Measurements from ENCODE around the gene SRPK1. TPM values are rescaled to one million over a fixed set of nuclear protein-coding genes. Genes with fewer than 3 reads are reported as not detected.

The SRPK1 gene
- total RNA-seq, 1 experiment from 2014 or later, result 17.1 TPM

DNA sequence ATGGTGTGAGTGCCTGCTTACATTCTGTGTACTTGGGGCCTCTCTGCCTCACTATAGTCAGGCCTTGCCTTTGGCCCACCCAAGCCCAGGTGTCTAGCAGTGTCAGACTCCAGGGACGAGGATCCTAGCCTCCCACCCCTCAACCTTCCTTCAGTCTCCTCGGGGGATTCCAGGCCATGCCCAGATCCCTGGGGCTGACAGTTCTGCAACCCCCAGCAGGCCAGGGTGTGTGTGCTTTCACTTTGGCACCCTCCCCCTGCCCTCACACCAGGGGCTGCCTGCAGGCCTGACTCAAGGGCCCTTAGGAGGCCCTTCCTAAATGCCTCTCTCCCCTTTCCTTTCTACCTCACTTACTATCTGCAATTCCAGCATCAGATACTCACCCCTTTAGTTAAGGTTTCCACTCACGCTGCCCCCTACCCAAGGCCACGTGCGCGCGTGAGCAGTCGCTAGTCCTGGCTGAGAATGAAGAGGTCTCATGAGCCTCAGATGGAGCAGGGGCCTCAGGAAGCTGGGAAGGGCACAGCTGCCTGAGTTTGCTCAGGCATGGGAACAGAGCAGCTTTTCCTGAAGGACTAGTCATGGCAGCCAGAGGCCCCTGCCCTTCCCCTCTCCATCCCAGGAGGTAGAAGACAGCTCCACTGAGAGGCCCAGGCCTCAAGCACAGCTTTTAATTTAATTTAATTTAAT lies 122.9 kb downstream of the SRPK1 start:
- no peak for DNase-seq (ENCODE audit: low read depth)
- in situ Hi-C loops (cut with HindIII; ENCODE audit: low pct_unique_long_range_greater_than_20kb, low sequenced_read_pairs), result no loop called here

DNA sequence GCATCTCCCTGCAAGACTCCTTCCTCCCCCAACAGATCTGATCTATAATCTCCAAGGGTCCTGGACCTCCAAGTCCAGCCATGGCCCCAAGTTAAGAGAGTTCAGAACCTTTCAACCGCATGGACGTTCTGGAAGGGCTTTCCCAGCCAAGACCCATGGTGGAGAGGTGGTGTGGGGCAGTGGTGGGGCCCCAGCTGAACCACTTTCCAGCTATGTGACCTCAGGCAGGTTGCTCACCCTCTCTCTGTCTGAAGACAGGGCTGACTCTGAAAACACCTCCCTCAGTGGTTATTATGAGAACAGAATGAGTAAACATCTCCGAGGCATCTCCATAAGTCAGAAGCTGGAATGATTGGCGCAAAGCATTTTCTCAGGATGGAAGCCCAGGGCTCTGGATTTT lies 124.7 kb downstream of the SRPK1 start:
- in situ Hi-C loops (cut with HindIII; ENCODE audit: low pct_unique_long_range_greater_than_20kb, low sequenced_read_pairs), result no loop called here
- no peak for DNase-seq (ENCODE audit: low read depth)

GRCh38 chr6:35795453-35796071 lies 125.3 kb downstream of the SRPK1 start:
- in situ Hi-C loops (cut with HindIII; ENCODE audit: low pct_unique_long_range_greater_than_20kb, low sequenced_read_pairs), result no loop called here
- DNase-seq (ENCODE audit: low read depth), result no peak

- in situ Hi-C loops (cut with HindIII; ENCODE audit: low pct_unique_long_range_greater_than_20kb, low sequenced_read_pairs), result no loop called here
Measured at GRCh38 chr6:35794536-35795452, 126.1 kb downstream of the SRPK1 start.

DNA sequence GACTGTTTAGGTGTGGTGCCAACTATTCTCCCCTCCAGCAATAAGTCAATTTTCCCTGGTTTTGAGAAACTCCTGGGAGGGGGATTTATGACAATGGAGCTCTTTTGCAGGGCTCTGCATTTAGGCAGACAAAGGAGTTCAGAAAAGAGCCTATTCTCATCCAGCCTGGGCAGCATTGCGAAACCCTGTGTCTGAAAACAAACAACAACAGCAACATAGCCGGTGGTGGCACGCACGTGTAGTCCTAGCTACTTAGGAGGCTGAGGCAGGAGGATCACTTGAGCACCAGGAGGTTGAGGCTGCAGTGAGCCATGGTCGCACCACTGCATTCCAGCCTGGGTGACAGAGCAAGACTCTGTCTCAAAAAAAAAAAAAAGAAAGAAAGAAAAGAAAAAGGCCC lies 130.2 kb downstream of the SRPK1 start:
- in situ Hi-C loops (cut with HindIII; ENCODE audit: low pct_unique_long_range_greater_than_20kb, low sequenced_read_pairs), result no loop called here
- no peak for DNase-seq (ENCODE audit: low read depth)

More at GRCh38 chr6:35794536-35795452, 126.1 kb downstream of the SRPK1 start:
- no peak for DNase-seq (ENCODE audit: low read depth)

DNA sequence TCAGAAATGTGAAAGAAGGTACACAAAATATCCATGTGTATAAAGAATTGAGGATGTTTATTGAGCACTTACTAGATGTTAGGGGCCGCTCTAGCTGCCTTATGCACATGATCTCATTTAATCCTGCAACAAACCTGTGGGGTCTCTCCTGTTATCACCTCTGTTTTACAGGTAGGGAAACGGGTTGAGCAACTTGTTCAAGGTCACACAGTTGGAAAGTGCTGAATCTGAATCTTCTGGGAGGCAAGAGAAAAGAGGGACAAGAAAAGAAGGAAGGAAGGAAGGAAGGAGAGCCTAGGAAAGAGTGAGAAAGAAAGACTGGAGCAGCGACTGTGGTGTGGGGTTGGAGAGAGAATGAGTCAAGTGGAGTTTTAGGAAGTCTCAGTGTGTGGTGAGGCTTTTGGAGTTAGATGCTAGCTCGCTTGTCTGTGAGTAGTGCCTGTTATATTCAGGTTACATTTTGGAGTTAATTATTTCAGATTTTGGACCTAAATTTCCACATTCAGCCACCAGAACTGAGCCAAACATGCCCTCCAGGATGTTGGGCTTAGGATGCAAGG lies 132.4 kb downstream of the SRPK1 start:
- no peak for DNase-seq (ENCODE audit: low read depth)
- in situ Hi-C loops (cut with HindIII; ENCODE audit: low pct_unique_long_range_greater_than_20kb, low sequenced_read_pairs), result no loop called here

- DNase-seq (ENCODE audit: low read depth), result no peak
- in situ Hi-C loops (cut with HindIII; ENCODE audit: low pct_unique_long_range_greater_than_20kb, low sequenced_read_pairs), result no loop called here
Measured at GRCh38 chr6:35787266-35788218, 133.4 kb downstream of the SRPK1 start.

- in situ Hi-C loops (cut with HindIII; ENCODE audit: low pct_unique_long_range_greater_than_20kb, low sequenced_read_pairs), result no loop called here
- DNase-seq (ENCODE audit: low read depth), result no peak
Measured at GRCh38 chr6:35786810-35787209, 134.1 kb downstream of the SRPK1 start.

DNA sequence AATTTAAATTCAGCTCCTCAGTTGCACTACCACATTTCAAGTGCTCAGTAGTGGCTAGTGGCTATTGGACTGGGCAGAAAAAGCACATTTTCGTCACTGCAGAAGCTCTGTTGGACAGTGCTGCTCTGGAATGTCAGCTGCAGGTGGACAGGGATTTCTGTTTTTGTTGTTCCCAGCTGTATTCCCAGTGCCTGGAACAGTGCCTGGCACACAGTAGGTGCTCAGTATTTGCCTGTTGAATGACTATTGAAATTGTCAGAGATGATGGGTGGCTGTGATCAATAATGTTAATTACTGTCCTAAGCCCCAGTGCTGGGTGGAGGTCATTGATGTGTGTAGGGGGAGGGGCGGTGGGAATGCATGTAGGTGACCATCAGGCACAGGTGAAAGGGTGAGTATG lies 134.6 kb downstream of the SRPK1 start:
- in situ Hi-C loops (cut with HindIII; ENCODE audit: low pct_unique_long_range_greater_than_20kb, low sequenced_read_pairs), result no loop called here
- no peak for DNase-seq (ENCODE audit: low read depth)

DNA sequence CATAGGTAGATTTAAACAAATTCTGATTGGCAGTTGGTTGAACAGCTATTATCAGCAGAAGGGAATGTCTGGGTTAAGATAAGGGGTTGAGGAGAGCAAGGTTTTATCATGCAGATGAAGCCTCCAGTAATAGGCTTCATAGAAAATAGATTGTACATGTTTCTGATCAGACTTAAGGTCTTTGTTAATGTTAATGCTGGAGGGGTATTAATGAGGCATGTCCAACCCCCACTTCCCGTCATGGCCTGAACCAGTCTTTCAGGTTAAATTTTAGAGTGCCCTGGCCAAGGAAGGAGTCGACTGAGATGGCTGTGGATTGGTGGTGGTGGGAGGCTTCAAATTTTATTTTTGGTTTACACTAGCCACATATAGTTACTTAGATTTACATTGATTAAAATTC lies 136.7 kb downstream of the SRPK1 start:
- in situ Hi-C loops (cut with HindIII; ENCODE audit: low pct_unique_long_range_greater_than_20kb, low sequenced_read_pairs), result no loop called here

More for the DNA sequence above, 136.7 kb downstream of the SRPK1 start:
- no peak for DNase-seq (ENCODE audit: low read depth)

Other genes starting within 250 kb of the SRPK1 start
- 4.3 and 6.9 TPM in 2 replicates for gene FKBP5, start 232.2 kb downstream of the SRPK1 start, total RNA-seq (2014; rRNA removed; shearing (Covaris generic); ENCODE audit: low replicate concordance)
- gene ARMC12, start 184.1 kb downstream of the SRPK1 start, total RNA-seq (2014; rRNA removed; shearing (Covaris generic); ENCODE audit: low replicate concordance), result 1.9 and 4.6 TPM in 2 replicates
- gene CLPSL2, start 144.5 kb downstream of the SRPK1 start, total RNA-seq (2014; rRNA removed; shearing (Covaris generic); ENCODE audit: low replicate concordance), result not detected in 2 replicates
- 2.4 TPM in 1 of 2 replicates, not detected in the other for gene CLPSL1, start 140.1 kb downstream of the SRPK1 start, total RNA-seq (2014; rRNA removed; shearing (Covaris generic); ENCODE audit: low replicate concordance)
- not detected in 2 replicates for gene CLPS, start 123.8 kb downstream of the SRPK1 start, total RNA-seq (2014; rRNA removed; shearing (Covaris generic); ENCODE audit: low replicate concordance)
- 1.0 TPM in 1 of 2 replicates, not detected in the other for gene LHFPL5, start 115.7 kb downstream of the SRPK1 start, total RNA-seq (2014; rRNA removed; shearing (Covaris generic); ENCODE audit: low replicate concordance)
- gene SLC26A8, start 103.5 kb upstream of the SRPK1 start, total RNA-seq (2014; rRNA removed; shearing (Covaris generic); ENCODE audit: low replicate concordance), result not detected in 2 replicates
- 27.0 and 40.4 TPM in 2 replicates for gene MAPK14, start 106.7 kb upstream of the SRPK1 start, total RNA-seq (2014; rRNA removed; shearing (Covaris generic); ENCODE audit: low replicate concordance)
- 1.5 and 1.7 TPM in 2 replicates for gene MAPK13, start 209.4 kb upstream of the SRPK1 start, total RNA-seq (2014; rRNA removed; shearing (Covaris generic); ENCODE audit: low replicate concordance)